Uterus (tissue), 4 donors: ENCODE measurements around the gene DPH1. TPM values are rescaled to one million over a fixed set of nuclear protein-coding genes. Genes with fewer than 3 reads are reported as not detected.

Experiments used
- DNase-seq, 2 donors: peaks; one replicate each; pipeline ENCODE4 v3.0.0-alpha.2; 2019 to 2020
- H3K27ac ChIP-seq, 2 donors: fragments of 200-600 bp; sonication (generic); 1 replicate in 1 of 2; 2 replicates in 1 of 2; pipeline ENCODE4 v1.5.1; 2016 to 2018
- H3K27me3 ChIP-seq, 2 donors: fragments of 200-600 bp; sonication (generic); one replicate each; pipeline ENCODE4 v1.5.1; 2018 to 2019; ENCODE audit warnings: control low read depth in 1 of 2
- H3K36me3 ChIP-seq, 2 donors: fragments of 200-600 bp; sonication (generic); one replicate each; pipeline ENCODE4 v1.5.1; 2019; ENCODE audit warnings: control low read depth in 1 of 2
- H3K4me1 ChIP-seq, 2 donors: fragments of 200-600 bp; sonication (generic); one replicate each; pipeline ENCODE4 v1.5.1; 2018 to 2019; ENCODE audit warnings: control low read depth in 1 of 2
- H3K4me3 ChIP-seq, 2 donors: fragments of 200-600 bp; sonication (generic); 1 replicate in 1 of 2; 2 replicates in 1 of 2; pipeline ENCODE4 v1.5.1; 2018 to 2019; ENCODE audit warnings: mild to moderate bottlenecking in 1 of 2
- H3K9me3 ChIP-seq, 2 donors: fragments of 200-600 bp; sonication (generic); one replicate each; pipeline ENCODE4 v1.5.1; 2019; ENCODE audit warnings: control low read depth in 1 of 2
- POLR2A ChIP-seq, 2 donors: fragments of 450-650 bp; IDR thresholded peaks; one replicate each; pipeline ENCODE4 v1.6.1; 2016; ENCODE audit warnings: antibody characterized with exemption in 2 of 2, mild to moderate bottlenecking in 1 of 2, moderate library complexity in 1 of 2
- intact Hi-C: fragments of 100-400 bp; cut with DNase I; formaldehyde crosslinking; loops from one replicate; pipeline ENCODE4 v1.15.1; 2023; ENCODE audit warnings: low total_unique reads
- total RNA-seq, 4 donors: library from RNA; depleted of rRNA in 3 of 4; stranded (reverse); fragments of >200 nt in 3 of 4; gene quantifications; one replicate each; pipeline versions ENCODE4 v1.1.0 to v1.2.4, GENCODE V29; 2014 to 2023
- TF ChIP-seq, protein P1 (sequence below), 4 experiments: fragments of 200-600 bp in 2 of 4; fragments of 450-650 bp in 2 of 4; sonication (generic) in 2 of 4; IDR thresholded peaks; one replicate each; pipeline ENCODE4 v1.5.1; 2016 to 2019; ENCODE audit warnings: antibody characterized with exemption in 4 of 4, mild to moderate bottlenecking in 2 of 4, moderate library complexity in 1 of 4
- donor health status: DM: yes; HTN: yes; CAD: no.

Gene DPH1
- total RNA-seq, 4 donors from 2014 or later, result 26.8 to 121 (median 49.1) TPM

DNA sequence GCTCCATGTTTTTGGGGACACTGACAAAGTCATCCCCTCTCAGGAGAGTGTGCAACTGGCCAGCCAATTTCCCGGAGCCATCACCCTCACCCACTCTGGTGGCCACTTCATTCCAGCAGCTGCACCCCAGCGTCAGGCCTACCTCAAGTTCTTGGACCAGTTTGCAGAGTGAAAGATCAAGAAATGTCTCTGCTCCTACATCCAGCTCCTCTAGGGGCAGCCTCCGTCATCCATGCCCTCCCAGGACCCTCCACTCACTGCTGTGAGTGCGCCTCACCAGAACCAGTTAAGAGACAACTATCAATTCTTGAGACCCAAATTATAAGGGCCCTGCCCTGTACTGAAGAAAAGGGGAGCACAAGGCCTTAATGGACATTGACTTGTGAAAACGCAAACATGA lies 13.0 kb downstream of the DPH1 start:
- intact Hi-C loops, result no loop called here
- TF ChIP-seq, protein P1, sequence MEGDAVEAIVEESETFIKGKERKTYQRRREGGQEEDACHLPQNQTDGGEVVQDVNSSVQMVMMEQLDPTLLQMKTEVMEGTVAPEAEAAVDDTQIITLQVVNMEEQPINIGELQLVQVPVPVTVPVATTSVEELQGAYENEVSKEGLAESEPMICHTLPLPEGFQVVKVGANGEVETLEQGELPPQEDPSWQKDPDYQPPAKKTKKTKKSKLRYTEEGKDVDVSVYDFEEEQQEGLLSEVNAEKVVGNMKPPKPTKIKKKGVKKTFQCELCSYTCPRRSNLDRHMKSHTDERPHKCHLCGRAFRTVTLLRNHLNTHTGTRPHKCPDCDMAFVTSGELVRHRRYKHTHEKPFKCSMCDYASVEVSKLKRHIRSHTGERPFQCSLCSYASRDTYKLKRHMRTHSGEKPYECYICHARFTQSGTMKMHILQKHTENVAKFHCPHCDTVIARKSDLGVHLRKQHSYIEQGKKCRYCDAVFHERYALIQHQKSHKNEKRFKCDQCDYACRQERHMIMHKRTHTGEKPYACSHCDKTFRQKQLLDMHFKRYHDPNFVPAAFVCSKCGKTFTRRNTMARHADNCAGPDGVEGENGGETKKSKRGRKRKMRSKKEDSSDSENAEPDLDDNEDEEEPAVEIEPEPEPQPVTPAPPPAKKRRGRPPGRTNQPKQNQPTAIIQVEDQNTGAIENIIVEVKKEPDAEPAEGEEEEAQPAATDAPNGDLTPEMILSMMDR (IDR thresholded peaks at IDR 0.05), result no peak
- TF ChIP-seq POLR2A (IDR thresholded peaks at IDR 0.05), result no peak
- Histone ChIP-seq H3K27ac (peak overlapping the region; percentile 85 to 86), H3K4me1 (peaks cover 0 to 9% of the 10 kb centered on the region in 2 donors), H3K36me3 (no peaks in the 10 kb centered on the region), H3K27me3 (no peaks in the 10 kb centered on the region), H3K4me3 (no peak overlapping the region), H3K9me3 (no peaks in the 10 kb centered on the region)
- DNase-seq, result no peak

DNA sequence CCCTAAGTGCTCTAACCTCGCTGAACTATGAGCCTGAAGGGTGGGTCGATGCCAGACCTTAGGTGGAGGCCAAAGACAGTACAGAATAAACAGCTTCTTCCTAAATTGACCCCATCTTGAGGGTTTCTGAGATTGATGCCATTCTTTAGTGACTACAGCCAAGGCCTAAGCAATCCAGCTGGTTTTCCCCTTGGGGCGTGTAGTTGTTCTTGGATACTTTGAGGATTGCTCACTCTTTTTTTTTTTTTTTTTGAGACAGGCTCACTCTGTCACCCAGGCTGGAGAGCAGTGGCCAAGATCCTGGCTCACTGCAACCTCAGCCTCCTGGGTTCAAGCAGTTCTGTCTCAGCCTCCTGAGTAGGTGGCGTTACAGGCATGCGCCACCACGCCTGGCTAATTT lies 13.8 kb downstream of the DPH1 start:
- Histone ChIP-seq H3K27ac (no peak overlapping the region), H3K36me3 (no peaks in the 10 kb centered on the region), H3K27me3 (no peaks in the 10 kb centered on the region), H3K9me3 (no peaks in the 10 kb centered on the region), H3K4me3 (no peak overlapping the region), H3K4me1 (peaks cover under 1 to 10% of the 10 kb centered on the region in 2 donors)
- TF ChIP-seq, protein P1 (IDR thresholded peaks at IDR 0.05), result no peak
- no peak for TF ChIP-seq POLR2A (IDR thresholded peaks at IDR 0.05)
- DNase-seq, result no peak
- intact Hi-C loops, result no loop called here

DNA sequence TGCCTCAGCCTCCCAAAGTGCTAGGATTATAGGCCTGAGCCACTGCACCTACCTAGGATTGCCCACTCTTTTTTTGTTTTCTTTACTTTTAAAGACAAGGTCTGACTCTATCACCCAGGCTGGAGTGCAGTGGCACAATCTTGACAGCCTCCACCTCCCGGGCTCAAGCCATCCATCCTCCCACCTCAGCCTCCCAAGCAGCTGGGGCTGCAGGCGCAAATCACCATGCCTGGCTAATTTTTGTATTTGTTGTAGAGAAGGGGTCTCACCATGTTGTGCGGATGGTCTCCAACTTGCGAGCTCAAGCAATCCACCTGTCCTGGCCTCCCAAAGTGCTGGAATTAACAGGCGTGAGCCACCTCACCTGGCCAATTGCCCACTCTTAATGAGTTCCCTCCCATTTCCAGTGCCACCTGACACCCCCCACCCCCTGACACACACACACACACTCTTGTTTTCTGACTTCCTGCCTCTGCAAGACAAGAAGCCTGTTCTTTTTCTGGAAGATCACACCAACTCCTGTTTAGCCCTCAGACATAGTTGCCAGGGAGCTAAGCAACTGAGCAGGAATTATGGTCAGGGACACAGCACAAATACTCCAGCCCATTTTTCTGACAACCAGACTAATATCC lies 14.4 kb downstream of the DPH1 start:
- Histone ChIP-seq H3K27me3 (no peaks in the 10 kb centered on the region), H3K36me3 (no peaks in the 10 kb centered on the region), H3K9me3 (no peaks in the 10 kb centered on the region), H3K4me3 (no peak overlapping the region), H3K4me1 (peaks cover 4 to 16% of the 10 kb centered on the region in 2 donors), H3K27ac (no peak overlapping the region)
- intact Hi-C loops, result no loop called here
- TF ChIP-seq, protein P1 (IDR thresholded peaks at IDR 0.05), result no peak
- no peak for TF ChIP-seq POLR2A (IDR thresholded peaks at IDR 0.05)
- no peak for DNase-seq

DNA sequence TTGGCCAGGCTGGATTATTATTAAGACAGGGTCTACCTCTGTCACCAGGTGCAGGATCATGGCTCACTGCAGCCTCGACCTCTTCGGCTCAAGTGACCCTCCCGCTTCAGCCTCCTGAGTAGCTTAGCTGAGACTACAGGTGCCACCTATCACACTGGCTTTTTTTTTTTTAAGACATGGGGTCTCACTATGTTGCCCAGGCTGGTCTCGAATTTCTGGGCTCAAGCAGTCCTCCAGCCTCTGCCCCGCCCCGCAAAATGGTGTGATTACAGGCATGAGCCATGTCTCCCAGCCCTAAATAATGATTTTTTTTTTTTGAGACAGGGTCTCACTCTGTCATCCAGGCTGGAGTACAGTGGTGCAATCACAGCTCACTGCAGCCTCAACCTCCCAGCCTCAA lies 17.6 kb downstream of the DPH1 start:
- H3K27ac ChIP-seq, result no peak overlapping the region
- H3K27me3 ChIP-seq, result no peaks in the 10 kb centered on the region
- no peak overlapping the region for H3K4me3 ChIP-seq
- no peaks in the 10 kb centered on the region for H3K36me3 ChIP-seq
- intact Hi-C loops, result no loop called here
- DNase-seq, result no peak
- H3K4me1 ChIP-seq, result peaks cover 7 to 22% of the 10 kb centered on the region in 2 donors
- TF ChIP-seq, protein P1 (IDR thresholded peaks at IDR 0.05), result no peak
- no peak for TF ChIP-seq POLR2A (IDR thresholded peaks at IDR 0.05)
- no peaks in the 10 kb centered on the region for H3K9me3 ChIP-seq

DNA sequence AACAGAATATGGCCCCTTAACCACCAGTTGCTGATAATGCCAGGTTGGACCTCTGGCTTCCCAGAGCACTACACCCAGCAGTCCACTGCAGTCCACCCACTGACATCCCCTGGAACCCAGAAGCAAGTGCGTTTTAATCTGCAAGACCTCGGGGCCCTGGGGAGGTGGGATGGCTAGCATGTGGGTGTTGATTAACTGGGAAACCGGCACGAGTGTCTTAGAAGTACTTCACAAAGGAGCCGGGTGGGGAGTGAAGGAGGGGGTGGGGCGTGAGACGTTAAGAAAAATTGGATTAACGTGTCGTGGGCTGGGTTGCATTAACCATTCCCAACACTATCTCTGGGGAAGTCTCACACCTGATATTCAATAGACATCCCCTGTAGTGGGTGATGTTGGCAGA lies 18.9 kb downstream of the DPH1 start:
- Histone ChIP-seq H3K9me3 (no peaks in the 10 kb centered on the region), H3K4me3 (peak overlapping the region in 1 of 2 donors; percentile 63), H3K36me3 (no peaks in the 10 kb centered on the region), H3K27me3 (no peaks in the 10 kb centered on the region), H3K4me1 (peaks cover 7 to 16% of the 10 kb centered on the region in 2 donors), H3K27ac (peak overlapping the region in 1 of 2 donors; percentile 54)
- no peak for DNase-seq
- TF ChIP-seq, protein P1 (IDR thresholded peaks at IDR 0.05), result no peak
- no peak for TF ChIP-seq POLR2A (IDR thresholded peaks at IDR 0.05)
- intact Hi-C loops, result no loop called here
